NK-92 (cell line): ENCODE measurements around the gene NR6A1.

Source experiments
- DNase-seq: peaks from one replicate; lab custom pipeline; 2025; ENCODE audit not compliant: unreplicated experiment; lab: John Stamatoyannopoulos, UW

The NR6A1 gene

GRCh38 chr9:124507880-124508423 is 263.2 kb downstream of the NR6A1 start:
- DNase-seq: no peak

GRCh38 chr9:124506931-124507879 is 263.9 kb downstream of the NR6A1 start, which contains the start of gene NR5A1:
TSS of gene NR5A1 (minus strand) at chr9:124507399. CDS start at chr9:124503395, 4,004 bp downstream.
- no peak for DNase-seq

GRCh38 chr9:124506433-124506832 is 264.7 kb downstream of the NR6A1 start:
- DNase-seq: no peak

GRCh38 chr9:124505901-124506346 is 265.2 kb downstream of the NR6A1 start:
- no peak for DNase-seq

GRCh38 chr9:124505006-124505900 is 265.9 kb downstream of the NR6A1 start:
- no peak for DNase-seq

GRCh38 chr9:124504530-124505005 is 266.5 kb downstream of the NR6A1 start:
- no peak for DNase-seq

GRCh38 chr9:124503713-124504529 is 267.2 kb downstream of the NR6A1 start:
- no peak for DNase-seq

GRCh38 chr9:124502711-124503702 is 268.1 kb downstream of the NR6A1 start:
- no peak for DNase-seq

GRCh38 chr9:124501771-124502320 is 269.3 kb downstream of the NR6A1 start:
- DNase-seq: no peak

GRCh38 chr9:124500796-124501611 is 270.1 kb downstream of the NR6A1 start:
- DNase-seq: no peak

- no peak for DNase-seq
Measured at GRCh38 chr9:124500028-124500795, 270.9 kb downstream of the NR6A1 start.

- no peak for DNase-seq
Measured at GRCh38 chr9:124499216-124499615, 271.9 kb downstream of the NR6A1 start.

GRCh38 chr9:124498499-124499146 is 272.5 kb downstream of the NR6A1 start:
- DNase-seq: no peak

GRCh38 chr9:124498040-124498439 is 273.1 kb downstream of the NR6A1 start:
- no peak for DNase-seq

- DNase-seq: no peak
Measured at GRCh38 chr9:124497441-124497840, 273.7 kb downstream of the NR6A1 start.

GRCh38 chr9:124496463-124496862 is 274.6 kb downstream of the NR6A1 start:
- DNase-seq: no peak

- no peak for DNase-seq
Measured at GRCh38 chr9:124496075-124496449, 275.0 kb downstream of the NR6A1 start.
